Erythroblast (primary cell): ENCODE measurements around the gene RNASEH1.

Experiments
- GATA1 ChIP-seq: IDR thresholded peaks from 2 replicates; pipeline ENCODE4 v1.6.1; 2011; ENCODE audit warnings: low read depth, mild to moderate bottlenecking, control low read depth, low read length, moderate library complexity
- POLR2A ChIP-seq: IDR thresholded peaks from 2 replicates; pipeline ENCODE4 v1.6.1; 2011; ENCODE audit warnings: mild to moderate bottlenecking, low read length

DNA sequence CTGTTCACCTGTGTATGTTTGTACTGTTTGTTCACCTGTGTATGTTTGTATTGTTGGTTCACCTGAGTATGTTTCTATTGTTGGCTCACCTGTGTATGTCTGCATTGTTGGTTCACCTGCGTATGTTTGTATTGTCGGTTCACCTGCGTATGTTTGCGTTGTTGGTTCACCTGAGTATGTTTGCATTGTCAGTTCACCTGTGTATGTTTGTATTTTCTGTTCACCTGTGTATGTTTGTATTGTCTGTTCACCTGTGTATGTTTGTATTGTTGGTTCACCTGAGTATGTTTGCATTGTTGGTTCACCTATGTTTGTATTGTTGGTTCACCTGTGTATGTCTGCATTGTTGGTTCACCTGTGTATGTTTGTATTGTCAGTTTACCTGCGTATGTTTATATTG, 53.4 kb downstream of the RNASEH1 start:
- TF ChIP-seq POLR2A (no peak), GATA1 (no peak)
